H1 (cell line): Measurements from ENCODE around the gene P2RY13. TPM values are rescaled to one million over a fixed set of nuclear protein-coding genes. Genes with fewer than 3 reads are reported as not detected.

ENCODE experiments used
- CHD7 ChIP-seq: fragments of 300-600 bp; sonication (generic); IDR thresholded peaks from 2 replicates; pipeline ENCODE4 v1.7.1; 2012; ENCODE audit warnings: low read length, moderate library complexity, mild to moderate bottlenecking, inconsistent platforms; ENCODE audit not compliant: insufficient replicate concordance
- GABPA ChIP-seq: IDR thresholded peaks from 2 replicates; pipeline ENCODE4 v1.6.1; 2011; ENCODE audit warnings: mild to moderate bottlenecking, low read length, moderate library complexity, borderline replicate concordance; ENCODE audit not compliant: insufficient read depth
- KDM5A ChIP-seq: fragments of 200-600 bp; IDR thresholded peaks from 2 replicates; pipeline ENCODE4 v1.7.1; 2012; ENCODE audit warnings: mild to moderate bottlenecking, low read length, inconsistent platforms, mixed read lengths
- SIX5 ChIP-seq: IDR thresholded peaks from 2 replicates; pipeline ENCODE4 v1.6.1; 2011; ENCODE audit warnings: mild to moderate bottlenecking, low read depth, low read length
- polyA plus RNA-seq, 7 experiments: library from polyadenylated mRNA; depleted of rRNA in 3 of 7; stranded (reverse) in 5 of 7; unstranded in 2 of 7; fragments of >200 nt in 5 of 7; fragments of 200-250 nt in 2 of 7; gene quantifications; 1 replicate in 5 of 7; 2 replicates in 1 of 7; 4 replicates in 1 of 7; pipeline versions ENCODE4 v1.2.1 to v1.2.3, GENCODE V29; 2011 to 2013; ENCODE audit warnings: missing spikeins in 2 of 7, mixed read lengths in 2 of 7
- total RNA-seq: library from RNA; stranded (reverse); fragmentation: NEBNext Ultra II Directional; extraction: Animal tissue kit (Norgen Biotek cat#: 25700); gene quantifications from 2 replicates; pipeline ENCODE4 v1.2.1, GENCODE V29; 2021

Gene P2RY13
- total and polyA plus RNA-seq, 2 of the 8 experiments (the other 6 are each of a cell fraction or from before 2014, with no cell fraction given) = not detected

- TF ChIP-seq CHD7 (no peak), KDM5A (no peak), GABPA (no peak), SIX5 (no peak)
Measured at GRCh38 chr3:151350656-151351055, 21.3 kb upstream of the P2RY13 start (continued).
